Measurements from ENCODE around the gene FSTL5. TPM values are rescaled to one million over a fixed set of nuclear protein-coding genes. Genes with fewer than 3 reads are reported as not detected.

FSTL5 gene
- 165 TPM for total RNA-seq

DNA sequence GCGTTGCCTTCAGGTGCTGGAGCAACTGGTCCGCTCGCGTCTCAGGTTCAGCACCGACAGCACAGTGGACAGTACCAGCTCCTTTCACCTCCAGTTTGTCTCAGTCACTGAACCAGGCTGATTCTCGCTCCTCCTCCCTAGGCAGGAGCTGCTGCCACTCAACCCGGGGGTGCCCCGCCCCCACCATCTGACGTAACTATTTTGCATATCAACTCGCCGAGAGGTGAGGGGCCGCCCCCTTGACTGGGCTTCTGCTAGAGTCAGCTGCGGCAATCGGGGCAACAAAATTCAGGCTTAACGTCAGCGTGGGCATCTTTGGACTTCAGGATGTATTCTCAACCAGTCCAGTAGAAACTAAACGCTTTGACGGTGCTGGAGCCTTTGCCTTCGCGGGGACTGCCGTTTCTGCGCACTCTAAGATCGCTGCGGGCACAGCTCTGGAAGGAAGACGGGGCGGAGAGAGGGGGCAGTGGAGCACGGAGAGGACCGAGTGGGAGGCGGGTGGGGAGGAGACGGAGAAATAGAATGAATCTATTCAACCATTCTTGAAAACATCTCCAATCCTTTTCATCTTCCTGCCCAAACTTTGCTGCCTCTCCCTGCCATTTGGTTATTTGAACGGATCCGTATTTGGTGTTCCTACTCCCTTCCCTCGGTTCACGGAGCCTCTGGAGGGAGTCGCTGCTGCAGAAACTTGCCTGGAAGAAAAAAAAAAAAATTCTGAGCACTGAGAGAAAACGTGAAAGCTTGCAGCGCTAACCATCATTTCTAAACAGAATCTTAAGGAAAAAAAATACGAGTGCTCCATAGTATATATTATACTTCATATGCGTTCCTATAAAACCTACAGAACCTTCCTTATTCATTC, at the start of gene FSTL5:
TSS of gene FSTL5 (minus strand) at position 109 of the 868 bp plus-strand sequence. CDS start 52,604 bp downstream, outside the sequence.

All from camera-type eye (tissue), 1 donor.